8988T (cell line): ENCODE measurements around the gene FGB.
"Not testable (repeated sequence)": the region's sequence is repeated elsewhere in the genome, so short reads cannot be mapped to it uniquely, and the experiment has no call there.

Experiments
- DNase-seq: peaks from one replicate; pipeline ENCODE4 v3.0.0; 2011

Gene FGB

DNA sequence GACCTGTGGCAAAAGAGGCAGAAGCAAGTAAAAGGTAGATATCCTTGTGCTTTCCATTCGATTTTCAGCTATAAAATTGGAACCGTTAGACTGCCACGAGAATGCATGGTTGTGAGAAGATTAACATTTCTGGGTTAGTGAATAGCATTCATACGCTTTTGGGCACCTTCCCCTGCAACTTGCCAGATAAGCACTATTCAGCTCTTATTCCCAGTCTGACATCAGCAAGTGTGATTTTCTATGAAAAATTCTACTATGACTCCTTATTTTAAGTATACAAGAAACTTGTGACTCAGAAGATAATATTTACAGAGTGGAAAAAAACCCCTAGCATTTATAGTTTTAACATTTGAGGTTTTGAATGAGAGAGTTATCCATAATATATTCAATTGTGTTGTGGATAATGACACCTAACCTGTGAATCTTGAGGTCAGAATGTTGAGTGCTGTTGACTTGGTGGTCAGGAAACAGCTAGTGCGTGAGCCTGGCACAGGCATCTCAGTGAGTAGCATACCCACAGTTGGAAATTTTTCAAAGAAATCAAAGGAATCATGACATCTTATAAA is 3.9 kb downstream of the FGB start:
- no peak for DNase-seq

DNA sequence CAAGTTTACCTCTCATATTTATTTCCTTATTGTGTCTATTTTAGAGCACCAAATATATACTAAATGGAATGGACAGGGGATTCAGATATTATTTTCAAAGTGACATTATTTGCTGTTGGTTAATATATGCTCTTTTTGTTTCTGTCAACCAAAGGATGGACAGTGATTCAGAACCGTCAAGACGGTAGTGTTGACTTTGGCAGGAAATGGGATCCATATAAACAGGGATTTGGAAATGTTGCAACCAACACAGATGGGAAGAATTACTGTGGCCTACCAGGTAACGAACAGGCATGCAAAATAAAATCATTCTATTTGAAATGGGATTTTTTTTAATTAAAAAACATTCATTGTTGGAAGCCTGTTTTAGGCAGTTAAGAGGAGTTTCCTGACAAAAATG is 6.2 kb downstream of the FGB start:
- DNase-seq, result no peak

DNA sequence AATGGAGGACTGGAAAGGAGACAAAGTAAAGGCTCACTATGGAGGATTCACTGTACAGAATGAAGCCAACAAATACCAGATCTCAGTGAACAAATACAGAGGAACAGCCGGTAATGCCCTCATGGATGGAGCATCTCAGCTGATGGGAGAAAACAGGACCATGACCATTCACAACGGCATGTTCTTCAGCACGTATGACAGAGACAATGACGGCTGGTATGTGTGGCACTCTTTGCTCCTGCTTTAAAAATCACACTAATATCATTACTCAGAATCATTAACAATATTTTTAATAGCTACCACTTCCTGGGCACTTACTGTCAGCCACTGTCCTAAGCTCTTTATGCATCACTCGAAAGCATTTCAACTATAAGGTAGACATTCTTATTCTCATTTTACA is 6.8 kb downstream of the FGB start:
- no peak for DNase-seq

GRCh38 chr4:154573190-154573870 is 10.5 kb downstream of the FGB start:
- no peak for DNase-seq

- DNase-seq, result no peak
Measured at GRCh38 chr4:154574311-154574710, 11.5 kb downstream of the FGB start.

- no peak for DNase-seq
Measured at GRCh38 chr4:154577324-154577723, 14.5 kb downstream of the FGB start.

DNA sequence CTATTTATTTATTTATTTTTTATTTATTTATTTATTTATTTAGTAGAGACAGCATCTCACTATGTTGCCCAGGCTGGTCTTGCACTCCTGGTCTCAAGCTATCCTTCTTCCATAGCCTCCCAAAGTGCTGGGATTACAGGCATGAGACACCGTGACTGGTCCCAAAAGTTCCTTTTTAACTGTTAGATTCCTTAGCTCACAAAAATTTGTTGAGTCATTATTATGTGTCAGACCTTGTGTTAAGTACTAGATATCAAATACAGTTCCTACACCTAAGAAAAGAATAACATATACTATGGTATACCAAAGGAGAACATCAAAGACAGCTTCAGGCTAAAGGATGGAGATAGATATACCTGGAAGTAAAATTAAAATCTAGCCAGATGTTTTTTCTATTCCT is 16.1 kb downstream of the FGB start:
- DNase-seq, result no peak

- DNase-seq, result no peak
Measured at GRCh38 chr4:154579927-154580326, 17.1 kb downstream of the FGB start.

DNA sequence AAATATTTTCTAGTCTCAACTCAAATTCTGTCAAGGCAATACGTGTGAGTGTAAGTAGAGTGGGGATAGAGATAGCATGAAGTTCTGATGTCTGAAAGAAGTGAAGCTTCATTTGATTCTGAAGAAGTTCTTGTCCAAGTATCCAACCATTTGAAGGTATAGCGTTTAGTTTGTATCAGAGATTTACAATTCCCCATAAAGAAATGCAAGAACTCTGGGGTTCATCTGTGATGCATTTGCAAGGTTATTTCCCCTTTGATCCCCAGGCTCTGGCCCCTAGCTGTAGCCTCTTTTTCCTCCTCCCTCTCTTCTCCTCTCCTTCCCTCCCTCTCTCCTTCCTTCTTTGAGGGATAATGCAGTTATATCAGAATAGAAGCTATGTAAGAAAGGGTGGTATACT is 19.9 kb downstream of the FGB start:
- no peak for DNase-seq

DNA sequence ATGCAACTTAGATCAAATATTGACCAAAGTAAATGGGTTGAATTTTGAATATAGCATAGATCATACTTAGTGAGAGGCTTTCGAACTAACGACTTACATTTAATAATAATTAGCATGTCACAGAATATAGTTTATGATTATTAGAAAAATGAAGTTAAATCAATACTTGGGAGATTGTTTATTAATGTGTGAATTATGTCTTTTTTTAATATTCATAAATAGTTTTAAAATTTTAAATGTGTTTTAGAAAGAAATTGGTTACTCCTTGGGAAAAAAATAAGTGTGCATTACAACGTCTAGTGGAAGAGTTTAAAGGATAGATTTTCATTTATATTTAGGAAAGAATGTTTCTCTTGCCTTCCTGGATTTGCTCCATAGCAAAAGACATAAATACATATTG is 20.4 kb downstream of the FGB start:
- no peak for DNase-seq

DNA sequence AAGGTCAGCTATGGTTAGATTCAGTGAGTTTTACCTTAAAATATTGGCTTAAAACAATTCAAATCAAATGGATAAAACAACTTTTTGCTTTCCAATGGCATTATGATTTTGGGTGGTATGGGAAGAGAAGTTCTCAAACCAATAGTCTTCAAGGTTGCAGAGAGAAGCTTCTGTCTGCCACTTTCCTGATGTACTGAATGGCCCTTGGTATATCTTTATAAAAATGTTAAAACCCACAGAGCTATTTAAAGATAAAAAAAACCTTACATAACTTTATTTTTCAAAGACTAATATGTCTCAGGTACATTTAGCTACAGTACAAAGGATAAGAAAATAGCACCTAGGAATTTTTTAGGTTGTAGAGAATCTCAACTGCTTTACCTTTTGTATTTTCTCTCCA is 20.9 kb downstream of the FGB start:
- no peak for DNase-seq

- no peak for DNase-seq
Measured at GRCh38 chr4:154584259-154584658, 21.4 kb downstream of the FGB start.

DNA sequence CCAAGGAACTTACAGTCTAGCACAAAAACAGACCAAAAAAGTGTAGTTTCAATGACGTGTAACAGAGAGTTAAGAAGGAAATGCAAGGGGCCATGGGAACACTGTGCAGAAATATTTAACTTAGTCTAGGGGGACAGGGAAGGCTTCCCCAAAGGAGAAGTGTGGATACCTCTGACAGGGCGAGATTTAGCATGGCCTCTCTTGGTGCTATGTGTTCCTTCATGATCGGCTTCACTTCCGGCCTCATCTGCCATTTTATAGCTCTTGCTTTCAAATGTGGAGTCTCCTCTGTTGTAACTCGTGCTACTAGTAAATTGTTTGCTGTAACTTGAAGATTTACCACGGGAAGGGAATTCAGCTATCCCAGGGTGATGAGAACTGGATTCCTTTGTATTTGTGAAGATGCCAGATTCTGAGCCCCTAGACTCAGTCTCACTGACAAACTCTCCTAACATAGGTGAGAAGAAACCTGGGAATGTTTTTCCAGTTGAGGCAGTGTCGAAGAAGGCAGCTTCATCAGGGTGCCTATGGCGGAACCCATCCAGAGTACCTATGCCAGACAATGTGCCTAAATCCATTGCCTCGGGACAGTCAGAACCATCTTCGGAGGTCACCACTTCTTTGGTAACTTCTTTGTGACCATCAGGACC is 22.7 kb downstream of the FGB start:
- DNase-seq, result no peak

- DNase-seq, result no peak
Measured at GRCh38 chr4:154586296-154587033, 23.7 kb downstream of the FGB start.

- no peak for DNase-seq
Measured at GRCh38 chr4:154588198-154588597, 25.4 kb downstream of the FGB start.

- DNase-seq, result no peak
Measured at GRCh38 chr4:154589296-154590197, 26.7 kb downstream of the FGB start.

- no peak for DNase-seq
Measured at GRCh38 chr4:154590329-154591006, 27.7 kb downstream of the FGB start, which contains the start of gene FGA. Gene FGA, minus strand, starts transcription at chr4:154590742. Its CDS starts 55 bp downstream, at chr4:154590687.

DNA sequence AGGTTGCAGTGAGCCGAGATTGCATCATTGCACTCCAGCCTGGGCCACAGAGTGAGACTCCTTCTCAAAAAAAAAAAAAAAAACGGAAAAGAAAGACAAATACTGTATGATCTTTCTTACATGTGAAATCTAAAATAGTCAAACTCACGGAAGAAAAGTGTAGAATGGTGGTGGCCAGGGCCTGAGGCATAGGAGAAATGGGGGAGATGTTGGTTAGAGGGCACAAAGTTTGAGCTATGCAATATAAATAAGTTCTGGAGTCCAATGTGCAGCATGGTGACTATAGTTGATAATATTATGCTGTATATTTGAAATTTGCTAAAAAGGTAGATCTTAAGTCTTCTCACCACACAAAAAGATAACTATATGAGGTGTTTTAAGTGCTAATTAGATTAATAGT is 29.1 kb downstream of the FGB start:
- no peak for DNase-seq

- no peak for DNase-seq
Measured at GRCh38 chr4:154593868-154594267, 31.1 kb downstream of the FGB start.

DNA sequence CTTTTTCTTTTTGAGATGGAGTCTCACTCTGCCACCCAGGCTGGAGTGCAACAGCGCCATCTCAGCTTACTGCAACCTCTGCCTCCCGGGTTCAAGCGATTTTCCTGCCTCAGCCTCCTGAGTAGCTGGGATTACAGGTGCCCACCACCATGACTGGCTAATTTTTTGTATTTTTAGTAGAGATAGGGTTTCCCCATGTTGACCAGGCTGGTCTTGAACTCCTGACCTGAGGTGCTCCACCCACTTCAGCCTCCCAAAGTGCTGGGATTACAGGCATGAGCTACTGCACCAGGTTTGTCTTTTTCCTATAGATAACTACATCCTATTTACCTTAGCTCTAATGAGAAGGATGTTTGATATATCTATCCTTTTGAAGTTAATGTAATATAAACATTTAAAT is 31.5 kb downstream of the FGB start:
- DNase-seq, result not testable (repeated sequence)

- DNase-seq, result no peak
Measured at GRCh38 chr4:154595807-154596206, 33.0 kb downstream of the FGB start.

DNA sequence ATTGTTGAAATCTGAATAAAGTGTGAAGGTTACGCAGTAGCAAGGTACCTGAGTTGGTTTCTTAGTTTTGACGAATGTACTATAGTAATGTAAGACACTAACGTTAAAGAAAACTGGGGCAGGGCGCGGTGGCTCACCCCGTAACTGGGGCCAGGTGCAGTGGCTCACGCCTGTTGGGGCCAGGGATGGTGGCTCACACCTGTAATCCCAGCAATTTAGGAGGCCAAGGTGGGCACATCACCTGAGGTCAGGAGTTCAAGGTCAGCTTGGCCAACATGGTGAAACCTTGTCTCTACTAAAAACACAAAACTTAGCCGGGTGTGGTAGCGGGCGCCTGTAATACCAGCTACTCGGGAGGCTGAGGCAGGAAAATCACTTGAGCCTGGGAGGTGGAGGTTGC is 34.5 kb downstream of the FGB start:
- DNase-seq, result not testable (repeated sequence)
